HG03108 (cell line): ENCODE results near the gene CSF1.
"Not testable (repeated sequence)": the region's sequence is repeated elsewhere in the genome, so short reads cannot be mapped to it uniquely, and the experiment has no call there.

Experiments used
- ATAC-seq: cut with Tn5 transposase; IDR thresholded peaks from one replicate; pipeline ENCODE4 v1.9.1; 2021; ENCODE audit warnings: moderate library complexity; ENCODE audit not compliant: unreplicated experiment

The CSF1 gene, protein sequence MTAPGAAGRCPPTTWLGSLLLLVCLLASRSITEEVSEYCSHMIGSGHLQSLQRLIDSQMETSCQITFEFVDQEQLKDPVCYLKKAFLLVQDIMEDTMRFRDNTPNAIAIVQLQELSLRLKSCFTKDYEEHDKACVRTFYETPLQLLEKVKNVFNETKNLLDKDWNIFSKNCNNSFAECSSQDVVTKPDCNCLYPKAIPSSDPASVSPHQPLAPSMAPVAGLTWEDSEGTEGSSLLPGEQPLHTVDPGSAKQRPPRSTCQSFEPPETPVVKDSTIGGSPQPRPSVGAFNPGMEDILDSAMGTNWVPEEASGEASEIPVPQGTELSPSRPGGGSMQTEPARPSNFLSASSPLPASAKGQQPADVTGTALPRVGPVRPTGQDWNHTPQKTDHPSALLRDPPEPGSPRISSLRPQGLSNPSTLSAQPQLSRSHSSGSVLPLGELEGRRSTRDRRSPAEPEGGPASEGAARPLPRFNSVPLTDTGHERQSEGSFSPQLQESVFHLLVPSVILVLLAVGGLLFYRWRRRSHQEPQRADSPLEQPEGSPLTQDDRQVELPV

DNA sequence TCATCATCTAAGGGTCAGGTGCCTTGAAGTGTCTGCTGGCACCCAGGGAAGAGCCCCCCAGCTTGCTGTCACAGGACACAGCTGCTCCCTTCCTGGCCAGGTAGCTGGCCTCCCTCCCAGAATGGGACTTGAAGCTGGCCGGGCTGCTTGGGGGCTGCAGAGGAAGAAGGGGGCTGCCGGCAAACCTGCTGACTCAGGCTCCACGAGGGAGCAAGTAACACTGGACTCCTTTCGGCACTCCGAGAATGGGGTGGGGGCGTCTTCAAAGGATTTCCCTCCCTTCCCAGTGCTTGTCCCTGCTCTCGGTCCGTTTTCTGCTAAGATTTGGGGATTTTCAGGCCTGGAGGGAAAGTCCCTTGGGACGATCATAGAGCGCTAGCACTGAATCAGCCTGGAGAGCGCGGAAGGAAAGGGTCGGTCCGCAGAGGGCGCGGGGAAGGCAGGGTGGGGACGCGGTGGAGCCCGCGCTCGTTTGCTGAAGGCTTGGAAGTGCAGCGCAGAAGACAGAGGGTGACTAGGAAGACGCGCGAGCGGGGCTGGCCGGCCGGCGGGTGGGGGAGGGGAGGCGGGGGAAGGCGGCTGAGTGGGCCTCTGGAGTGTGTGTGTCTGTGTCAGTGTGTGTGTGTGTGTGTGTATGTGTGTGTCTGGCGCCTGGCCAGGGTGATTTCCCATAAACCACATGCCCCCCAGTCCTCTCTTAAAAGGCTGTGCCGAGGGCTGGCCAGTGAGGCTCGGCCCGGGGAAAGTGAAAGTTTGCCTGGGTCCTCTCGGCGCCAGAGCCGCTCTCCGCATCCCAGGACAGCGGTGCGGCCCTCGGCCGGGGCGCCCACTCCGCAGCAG lies at the start of gene CSF1:
TSS of gene CSF1 (plus strand) at position 727 of the 840 bp plus-strand sequence. CDS start 175 bp downstream, outside the sequence.
- ATAC-seq, result no peak

DNA sequence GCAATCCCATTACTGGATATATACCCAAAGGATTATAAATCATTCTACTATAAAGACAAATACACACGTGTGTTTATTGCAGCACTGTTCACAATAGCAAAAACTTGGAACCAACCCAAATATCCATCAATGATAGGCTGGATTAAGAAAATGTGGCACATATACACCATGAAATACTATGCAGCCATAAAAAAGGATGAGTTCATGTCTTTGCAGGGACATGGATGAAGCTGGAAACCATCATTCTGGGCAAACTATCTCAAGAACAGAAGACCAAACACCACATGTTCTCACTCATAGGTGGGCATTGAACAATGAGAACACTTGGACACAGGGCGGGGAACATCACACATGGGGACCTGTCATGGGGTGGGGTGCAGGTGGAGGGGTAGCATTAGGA lies 49.0 kb upstream of the CSF1 start:
- not testable (repeated sequence) for ATAC-seq

DNA sequence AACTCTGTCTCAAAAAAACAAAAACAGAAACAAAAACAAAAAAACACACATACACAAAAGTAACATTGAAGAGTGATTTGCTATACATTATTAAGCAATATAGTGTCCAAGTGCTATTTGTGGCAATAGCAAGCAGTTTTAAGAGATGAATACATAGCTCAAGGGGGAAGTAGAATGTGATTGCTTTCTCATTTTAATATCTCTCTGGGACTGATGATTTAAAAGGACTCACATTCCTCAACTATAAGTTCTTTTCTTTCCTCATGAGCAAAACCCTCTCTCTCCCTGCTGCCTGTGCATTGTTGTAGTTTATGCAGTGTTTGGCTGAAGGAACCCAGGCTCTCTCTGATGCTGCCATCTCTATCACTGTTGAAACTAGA lies 47.0 kb upstream of the CSF1 start:
- ATAC-seq, result no peak

DNA sequence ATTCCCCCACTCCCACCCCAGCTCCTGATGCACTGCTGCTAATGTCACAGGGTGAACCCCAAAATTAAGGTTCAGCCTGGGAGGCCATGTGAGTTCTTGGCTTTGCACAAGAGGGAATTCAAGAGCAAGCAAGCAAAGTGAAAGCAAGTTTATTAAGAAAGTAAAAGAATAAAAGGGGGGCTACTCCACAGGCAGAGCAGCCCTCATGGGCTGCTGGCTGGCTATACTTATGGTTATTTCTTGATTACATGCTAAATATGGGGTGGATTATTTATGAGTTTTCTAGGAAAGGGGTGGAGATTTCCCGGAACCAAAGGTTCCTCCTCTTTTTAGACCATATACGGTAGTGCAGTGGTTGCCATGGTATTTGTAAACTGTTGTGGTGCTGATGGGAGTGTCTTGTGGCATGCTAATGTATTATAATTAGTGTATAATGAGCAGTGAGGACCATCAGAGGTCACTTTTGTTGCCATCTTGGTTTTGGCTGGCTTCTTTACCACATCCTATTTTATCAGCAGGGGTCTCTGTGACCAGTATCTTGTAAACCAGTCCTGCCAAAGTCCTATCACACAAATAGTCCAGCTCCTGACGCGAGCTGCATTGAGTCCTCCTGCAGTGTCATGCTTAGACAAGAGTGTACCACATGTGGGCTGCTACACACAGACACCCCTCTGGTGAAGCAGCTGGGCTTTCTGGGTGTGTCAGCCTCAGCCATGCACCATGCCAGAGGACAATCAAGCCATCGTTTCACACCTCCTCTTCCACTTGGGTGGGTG lies 46.4 kb upstream of the CSF1 start:
- ATAC-seq, result no peak

DNA sequence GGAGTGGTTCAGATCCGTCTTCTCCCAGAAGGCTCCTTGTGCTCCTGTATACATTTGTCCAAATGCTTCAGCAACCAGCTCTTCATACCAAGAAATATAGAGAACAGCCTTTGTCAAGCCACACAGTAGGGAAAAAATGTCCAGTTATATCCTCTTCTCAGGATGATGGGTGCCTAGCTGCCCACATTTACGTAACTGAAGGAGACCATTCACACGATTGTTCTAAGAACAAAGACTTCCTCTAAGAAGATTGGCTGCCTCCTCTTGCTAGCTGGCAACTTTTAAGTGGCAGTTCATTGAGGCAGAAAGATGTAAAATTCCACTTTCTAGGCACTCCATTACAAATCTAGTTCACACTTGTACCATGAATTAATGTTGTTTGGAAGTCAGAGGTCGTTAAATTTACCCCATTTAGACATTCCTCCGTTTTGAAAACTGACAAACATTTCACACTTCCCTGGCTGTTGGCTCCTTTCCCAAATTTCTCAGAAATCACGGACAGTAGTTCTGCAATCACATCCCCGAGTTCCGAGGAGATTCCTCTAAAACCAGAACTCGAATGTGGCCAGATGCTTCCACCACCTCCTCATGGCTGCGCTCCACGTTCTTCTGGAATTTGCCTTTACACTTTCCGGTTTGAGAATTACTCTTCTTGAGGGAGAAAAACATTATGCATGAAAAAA lies 45.6 kb upstream of the CSF1 start:
- no peak for ATAC-seq

DNA sequence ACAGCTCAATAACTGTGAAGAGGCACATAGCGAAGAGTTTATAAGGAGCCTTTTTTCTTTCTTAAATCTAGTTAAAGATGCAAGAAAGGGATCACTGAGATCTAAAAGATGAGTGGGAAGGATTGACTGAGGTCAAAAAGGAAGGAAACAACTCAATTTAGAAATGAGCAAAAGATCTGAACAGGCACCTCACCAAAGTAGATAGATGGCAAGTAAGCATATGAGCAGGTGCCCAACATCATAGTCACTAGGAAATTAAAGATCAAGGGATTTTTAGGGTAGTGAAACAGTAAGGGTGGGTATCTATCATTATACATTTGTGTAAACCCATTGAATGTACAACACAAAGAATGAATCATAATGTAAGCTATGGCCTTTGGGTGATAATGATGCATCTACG lies 44.6 kb upstream of the CSF1 start:
- ATAC-seq, result no peak

DNA sequence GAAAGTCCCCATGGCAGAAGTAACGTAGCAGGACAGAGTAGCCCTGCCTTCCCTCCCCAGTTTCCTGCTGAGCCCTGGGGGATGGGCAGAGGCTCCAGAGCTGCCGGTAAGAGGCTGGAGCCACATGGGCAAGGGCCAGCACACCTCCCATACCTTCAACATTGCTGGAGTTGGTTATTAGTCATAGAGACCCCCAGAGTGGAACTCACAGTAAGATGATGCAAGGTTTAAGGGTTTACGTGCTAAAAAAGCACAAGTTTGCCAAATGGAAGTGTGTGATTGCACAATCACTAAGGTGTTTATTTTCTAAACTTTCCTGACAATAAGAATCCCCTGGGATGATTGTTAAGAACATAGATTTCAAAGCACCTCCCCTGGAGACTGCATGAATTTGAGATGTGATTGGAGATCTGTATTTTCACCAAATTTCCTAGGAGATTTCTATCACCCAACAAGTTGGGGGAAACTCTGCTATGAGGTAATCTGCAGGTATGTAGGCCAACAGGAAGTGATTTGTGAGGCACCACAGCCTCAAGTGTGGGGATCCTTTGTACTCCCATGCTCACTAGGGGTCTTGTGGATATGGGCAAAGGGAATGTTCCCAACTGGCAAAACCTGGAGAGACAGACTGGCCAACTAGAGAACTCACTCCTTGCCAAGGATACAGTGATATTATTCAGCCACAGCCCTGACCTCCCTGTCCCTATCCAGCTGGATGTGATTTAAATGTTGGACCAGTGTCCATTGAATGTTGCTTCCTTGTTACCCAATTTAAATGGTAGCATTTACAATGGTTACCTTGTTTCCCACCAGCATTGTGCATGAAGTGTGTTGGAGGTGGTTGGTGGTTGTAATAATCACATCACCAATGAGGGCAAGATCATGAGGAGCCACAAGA lies 37.1 kb upstream of the CSF1 start:
- no peak for ATAC-seq

DNA sequence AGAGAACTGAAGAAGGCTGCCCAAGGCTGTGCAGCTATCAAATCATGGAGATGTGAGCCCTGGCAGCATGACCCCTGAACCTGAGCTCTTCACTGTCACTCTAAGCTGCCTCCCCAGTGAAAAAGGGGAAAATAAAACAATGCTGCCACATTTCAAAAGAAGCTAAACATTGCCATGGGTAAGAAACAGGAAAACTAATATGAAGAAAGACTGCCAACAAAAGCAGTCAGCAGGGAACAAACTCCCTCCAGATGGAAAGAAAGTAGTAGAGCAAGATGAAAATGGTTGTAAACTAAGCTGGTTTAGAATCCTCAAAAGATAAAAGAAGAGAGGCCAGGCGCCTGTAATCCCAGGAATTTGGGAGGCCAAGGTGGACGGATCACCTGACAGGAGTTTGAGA lies 36.2 kb upstream of the CSF1 start:
- no peak for ATAC-seq

DNA sequence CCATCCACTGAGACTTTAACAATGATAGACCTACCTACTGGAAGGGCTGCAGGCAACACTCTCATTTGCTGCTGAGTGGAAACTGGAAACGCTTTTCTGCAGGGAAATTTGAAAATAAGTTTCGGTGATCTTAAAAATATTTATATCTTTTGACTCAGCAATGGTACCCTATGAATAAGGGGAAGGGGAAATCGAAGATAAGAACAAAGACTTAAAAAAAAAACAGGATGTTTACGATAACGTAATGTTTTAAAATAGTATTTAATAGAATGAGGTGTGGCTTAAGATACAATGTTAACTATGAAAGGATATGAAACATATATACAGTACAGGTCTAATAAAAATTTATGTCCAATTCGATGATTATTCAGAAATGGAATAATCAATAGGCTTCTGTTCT lies 34.8 kb upstream of the CSF1 start:
- no peak for ATAC-seq

DNA sequence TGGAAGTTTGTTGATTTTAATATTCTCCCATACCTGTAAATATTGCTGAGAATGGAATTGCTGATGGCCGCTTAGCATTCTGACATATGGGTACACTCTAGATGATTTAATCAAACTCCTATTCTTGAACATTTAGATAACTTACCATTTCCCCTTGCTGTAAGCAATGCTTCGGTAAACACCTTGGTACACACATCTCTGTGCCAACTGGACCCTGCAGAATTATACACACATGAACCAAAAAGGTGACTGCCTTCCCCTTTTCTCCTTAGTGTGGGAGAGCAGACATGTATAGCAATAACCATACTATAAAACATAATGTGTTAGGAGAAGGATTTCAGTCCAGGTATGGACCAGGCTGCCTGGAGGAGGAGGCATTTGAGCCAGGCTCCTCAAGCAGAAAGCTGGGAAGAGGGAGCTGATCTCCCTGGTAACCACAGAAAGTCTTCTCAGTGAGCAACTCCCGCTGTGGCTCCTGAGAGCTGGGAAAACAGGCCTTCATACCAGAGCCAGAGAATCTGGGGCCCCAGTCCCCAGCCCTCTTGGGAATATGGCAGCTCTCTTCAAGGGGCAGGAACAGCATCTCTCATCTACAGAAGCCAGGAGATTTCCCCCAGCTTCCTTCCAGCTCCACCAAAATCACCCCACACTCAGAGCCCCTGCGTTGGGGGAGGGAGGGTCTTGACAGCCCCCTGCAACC lies 33.9 kb upstream of the CSF1 start:
- ATAC-seq, result no peak

DNA sequence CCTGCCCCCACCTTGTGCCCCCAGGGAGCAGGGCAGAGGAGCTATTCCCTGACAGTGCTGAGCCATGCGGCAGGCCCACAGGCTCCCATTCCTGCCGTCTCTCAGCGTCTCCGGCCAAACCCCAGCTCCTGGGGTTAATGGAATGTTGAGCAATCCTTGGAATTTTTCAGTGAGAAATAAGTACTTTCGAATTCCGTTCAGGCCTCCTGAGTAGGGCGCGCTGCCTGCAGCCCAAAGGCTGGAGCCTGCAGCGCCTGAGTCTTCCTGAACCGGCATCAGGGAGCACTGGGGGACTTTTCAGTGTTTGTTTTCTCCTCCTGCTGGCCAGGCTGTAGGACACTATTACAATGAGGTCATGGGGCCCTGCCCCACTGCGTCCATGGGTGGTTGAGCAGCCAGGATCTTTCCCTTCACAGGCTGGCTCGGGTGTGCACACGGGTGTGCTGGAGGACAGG lies 33.3 kb upstream of the CSF1 start:
- ATAC-seq, result no peak

DNA sequence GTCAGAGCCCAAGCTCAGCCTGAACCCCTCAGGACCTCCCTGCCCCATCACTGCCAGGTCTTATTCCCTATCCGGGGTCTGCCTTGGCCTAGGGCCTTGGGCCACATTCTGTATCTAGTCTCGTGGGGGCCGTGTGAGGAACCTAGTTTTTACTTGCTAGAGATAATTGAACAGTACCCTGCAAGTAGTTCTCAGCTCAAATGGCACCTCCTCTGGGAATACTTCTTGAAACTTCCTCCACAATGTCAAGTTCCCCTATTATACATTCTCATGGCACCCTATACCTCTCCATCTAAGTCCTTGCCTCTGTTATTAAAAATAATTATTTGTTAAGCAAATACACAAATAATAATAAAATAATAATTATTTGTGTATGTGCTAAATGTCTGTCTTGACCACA lies 32.9 kb upstream of the CSF1 start:
- no peak for ATAC-seq

DNA sequence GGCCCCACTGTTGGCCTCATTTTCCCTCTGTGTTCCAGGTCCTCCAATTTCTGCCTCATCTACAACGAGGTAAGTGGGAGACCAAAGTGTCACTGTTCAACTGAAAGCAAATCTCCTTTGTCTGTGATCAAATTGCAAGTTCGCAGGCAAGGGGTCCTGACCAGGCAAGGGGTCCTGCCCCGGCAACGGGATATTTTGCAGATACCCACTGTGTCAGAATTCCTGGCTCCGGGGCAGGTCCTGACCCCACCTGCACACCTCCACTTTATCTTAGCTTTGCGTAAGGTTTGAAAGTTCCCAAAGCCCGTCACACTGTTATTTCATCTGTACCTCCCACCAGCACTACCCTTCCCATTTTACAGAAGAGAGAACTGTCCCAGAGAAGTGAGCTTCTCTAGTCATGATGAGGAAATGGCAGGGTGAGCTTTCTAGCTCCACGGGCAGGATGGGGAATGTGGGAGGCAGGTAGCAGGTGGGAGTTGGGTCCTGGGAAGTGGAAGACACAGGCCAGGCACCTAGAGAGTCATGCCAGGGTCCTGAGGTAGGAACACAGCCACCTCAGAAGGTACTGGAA lies 32.0 kb upstream of the CSF1 start:
- ATAC-seq, result no peak

DNA sequence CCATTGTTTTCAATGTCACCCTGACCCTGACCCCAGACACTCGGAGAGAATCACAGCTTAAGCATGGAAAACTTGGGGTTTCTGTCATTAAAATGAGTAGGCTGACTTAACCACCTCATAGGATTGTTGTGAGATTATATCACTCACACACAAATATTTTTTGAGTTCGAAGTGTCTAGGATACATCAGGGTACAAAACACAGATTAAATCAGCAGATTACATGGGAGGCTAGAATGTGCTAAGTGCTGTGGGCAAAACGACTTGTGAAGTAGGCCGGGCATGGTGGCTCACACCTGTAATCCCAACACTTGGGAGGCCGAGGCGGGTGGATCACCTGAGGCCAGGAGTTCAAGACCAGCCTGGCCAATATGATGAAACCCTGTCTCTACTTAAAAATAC lies 31.3 kb upstream of the CSF1 start:
- ATAC-seq, result not testable (repeated sequence)

DNA sequence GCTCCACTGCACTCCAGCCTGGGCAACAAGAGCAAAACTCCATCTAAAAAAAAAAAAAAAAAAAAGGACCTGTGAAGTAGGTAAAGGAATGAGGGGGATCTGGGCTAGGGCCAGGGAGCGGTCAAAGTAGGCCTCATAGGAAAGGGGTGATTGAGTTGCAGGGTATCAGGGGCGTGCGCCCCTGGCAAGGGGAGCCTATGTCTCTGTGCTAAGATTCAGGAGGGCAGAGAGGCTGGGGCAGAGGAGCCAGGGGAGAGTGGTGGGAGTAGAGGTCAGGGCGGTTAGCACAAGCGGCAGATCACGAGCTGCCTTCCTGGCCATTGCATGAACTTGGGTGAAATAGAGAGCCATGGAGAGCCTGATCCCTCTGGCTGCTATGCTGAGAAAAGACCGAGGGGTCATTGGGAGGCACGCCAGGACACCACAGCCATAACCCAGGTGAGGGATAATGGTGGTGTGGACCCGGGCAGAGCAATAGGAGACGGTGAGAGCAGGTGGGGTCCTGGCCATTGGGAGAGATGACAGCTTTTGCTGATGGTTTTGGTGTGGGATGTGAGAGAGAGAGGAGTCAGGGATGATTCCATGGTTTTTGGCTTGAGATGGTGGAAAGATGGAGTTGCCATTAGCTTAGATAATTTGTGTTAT lies 30.6 kb upstream of the CSF1 start:
- no peak for ATAC-seq

DNA sequence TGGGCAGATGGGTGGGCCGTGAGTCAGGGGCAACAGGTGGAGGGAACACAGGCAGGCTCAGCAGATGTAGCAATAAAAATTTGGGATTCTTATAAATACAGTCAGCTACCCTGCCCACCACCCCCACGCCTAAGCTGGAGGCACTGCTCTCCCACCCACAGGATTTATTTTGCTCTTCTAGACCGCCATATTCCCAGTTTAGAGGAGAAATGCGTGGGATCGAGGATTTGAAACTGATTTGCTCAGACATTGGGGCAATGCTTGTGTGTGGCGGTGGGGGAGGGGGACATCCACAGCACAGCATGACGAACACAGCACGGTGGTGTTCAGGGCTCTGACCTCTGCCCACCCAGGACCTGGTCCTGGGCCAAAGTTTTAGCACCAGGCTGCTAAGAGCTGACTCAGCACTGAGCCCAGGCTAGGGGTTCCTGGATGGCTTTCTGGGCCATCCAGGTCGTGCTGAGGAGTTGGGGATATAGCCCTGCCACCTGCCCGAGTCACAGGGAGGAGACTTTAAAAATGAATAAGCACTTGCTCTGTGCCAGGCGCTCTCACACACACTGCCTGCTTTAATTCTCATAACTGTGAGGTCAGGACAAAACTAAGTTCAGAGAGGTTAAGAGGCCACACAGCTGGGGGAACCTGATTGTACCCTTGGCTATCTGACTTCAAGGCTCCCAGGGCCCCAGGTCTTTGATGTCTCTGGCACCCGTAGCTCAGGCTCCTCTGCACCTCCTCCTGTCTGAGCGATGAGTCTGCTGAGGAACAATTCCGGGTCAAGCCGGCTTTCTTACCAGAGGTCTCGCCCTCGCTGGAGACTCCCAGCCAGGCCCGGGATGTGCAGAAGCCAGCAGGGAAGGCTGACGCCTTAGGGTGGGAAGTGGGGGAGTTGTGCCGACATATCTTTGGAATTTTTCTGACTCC lies 29.4 kb upstream of the CSF1 start:
- ATAC-seq, result no peak

DNA sequence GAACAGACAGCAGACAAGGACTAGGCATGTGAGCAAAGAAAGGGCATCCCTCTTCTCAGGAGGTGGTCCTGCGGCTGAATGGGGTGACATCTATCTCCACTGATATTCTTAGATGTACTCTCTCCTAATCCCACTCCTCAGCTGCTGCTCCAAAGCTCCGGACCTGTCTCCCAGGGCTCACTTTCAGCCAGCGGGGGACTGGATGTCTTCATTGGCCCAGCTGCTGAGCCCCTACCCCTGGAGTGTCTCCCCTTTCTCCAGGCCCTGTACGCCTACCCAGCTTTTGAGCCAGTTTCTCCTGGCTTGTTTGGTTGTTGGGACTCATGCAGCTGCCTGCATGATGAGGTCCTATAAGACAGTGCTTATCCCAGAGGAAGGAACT lies 28.8 kb upstream of the CSF1 start:
- ATAC-seq, result no peak
